Kidney epithelial cell (primary cell): ENCODE measurements around the gene CCNQ. TPM values are rescaled to one million over a fixed set of nuclear protein-coding genes. Genes with fewer than 3 reads are reported as not detected.
A peak's percentile ranks its signal among the peaks of the same experiment; 100 is the strongest.

Experiments
- DNase-seq: peaks from one replicate; pipeline ENCODE4 v3.0.0-alpha.2; 2010; ENCODE audit warnings: low read depth
- H3K27me3 ChIP-seq: 2 replicates; pipeline ENCODE4 v1.6.0; 2011; ENCODE audit warnings: low read length; ENCODE audit not compliant: control insufficient read depth, insufficient read depth
- H3K36me3 ChIP-seq: 2 replicates; pipeline ENCODE4 v1.5.1; 2011; ENCODE audit warnings: low read length; ENCODE audit not compliant: control insufficient read depth, insufficient read depth
- H3K4me3 ChIP-seq: 2 replicates; pipeline ENCODE4 v1.5.1; 2011; ENCODE audit warnings: low read depth, mild to moderate bottlenecking, control low read depth, low read length
- CTCF ChIP-seq: IDR thresholded peaks from 2 replicates; pipeline ENCODE4 v1.5.1; 2011; ENCODE audit warnings: mild to moderate bottlenecking, moderate library complexity, low read length, control low read depth, inconsistent platforms; ENCODE audit not compliant: insufficient read depth, poor library complexity, severe bottlenecking
- total RNA-seq: library from RNA; depleted of rRNA; stranded (reverse); fragments of >200 nt; gene quantifications from 2 replicates; pipeline ENCODE4 v1.2.3, GENCODE V29; 2015

CCNQ gene
- total RNA-seq, 1 donor from 2014 or later: 29.3 TPM

- DNase-seq: no peak
- Histone ChIP-seq H3K27me3 (no peaks in the 10 kb centered on the region), H3K4me3 (no peak overlapping the region), H3K36me3 (no peaks in the 10 kb centered on the region)
- peak; percentile 66 for TF ChIP-seq CTCF
Observed at GRCh38 chrX:153554519-153555167, 44.3 kb downstream of the CCNQ start.

GRCh38 chrX:153551135-153551534 is 47.8 kb downstream of the CCNQ start:
- Histone ChIP-seq H3K27me3 (peaks cover 3% of the 10 kb centered on the region), H3K4me3 (no peak overlapping the region), H3K36me3 (no peaks in the 10 kb centered on the region)
- DNase-seq: no peak
- TF ChIP-seq CTCF: no peak

- TF ChIP-seq CTCF: no peak
- no peak for DNase-seq
- Histone ChIP-seq H3K36me3 (no peaks in the 10 kb centered on the region), H3K4me3 (no peak overlapping the region), H3K27me3 (peaks cover 3% of the 10 kb centered on the region)
Observed at GRCh38 chrX:153549807-153550206, 49.1 kb downstream of the CCNQ start.

- Histone ChIP-seq H3K4me3 (no peak overlapping the region), H3K27me3 (peaks cover 3% of the 10 kb centered on the region)
- TF ChIP-seq CTCF: no peak
Observed at GRCh38 chrX:153549231-153549630, 49.7 kb downstream of the CCNQ start.

GRCh38 chrX:153547195-153547594 is 51.7 kb downstream of the CCNQ start:
- Histone ChIP-seq H3K4me3 (no peak overlapping the region), H3K27me3 (peaks cover 3% of the 10 kb centered on the region), H3K36me3 (no peaks in the 10 kb centered on the region)
- no peak for DNase-seq
- TF ChIP-seq CTCF: no peak

More at GRCh38 chrX:153549231-153549630, 49.7 kb downstream of the CCNQ start:
- no peak for DNase-seq
- no peaks in the 10 kb centered on the region for H3K36me3 ChIP-seq

GRCh38 chrX:153546386-153546785 is 52.6 kb downstream of the CCNQ start:
- H3K36me3 ChIP-seq: no peaks in the 10 kb centered on the region
- peaks cover 3% of the 10 kb centered on the region for H3K27me3 ChIP-seq
- no peak for DNase-seq
- TF ChIP-seq CTCF: no peak
- H3K4me3 ChIP-seq: no peak overlapping the region
